Hindlimb muscle (tissue), 1 donor: Measurements from ENCODE around the gene UBXN11. TPM values are rescaled to one million over a fixed set of nuclear protein-coding genes. Genes with fewer than 3 reads are reported as not detected.

Source experiments
- DNase-seq: peaks from one replicate; pipeline ENCODE4 v3.0.0-alpha.2; 2013
- polyA plus RNA-seq: library from polyadenylated mRNA; unstranded; fragments of 120-200 nt; gene quantifications from one replicate; pipeline ENCODE4 v1.2.1, GENCODE V29; 2013; ENCODE audit not compliant: insufficient read length

Gene UBXN11
- polyA plus RNA-seq, 1 donor, result 8.6 TPM

DNA sequence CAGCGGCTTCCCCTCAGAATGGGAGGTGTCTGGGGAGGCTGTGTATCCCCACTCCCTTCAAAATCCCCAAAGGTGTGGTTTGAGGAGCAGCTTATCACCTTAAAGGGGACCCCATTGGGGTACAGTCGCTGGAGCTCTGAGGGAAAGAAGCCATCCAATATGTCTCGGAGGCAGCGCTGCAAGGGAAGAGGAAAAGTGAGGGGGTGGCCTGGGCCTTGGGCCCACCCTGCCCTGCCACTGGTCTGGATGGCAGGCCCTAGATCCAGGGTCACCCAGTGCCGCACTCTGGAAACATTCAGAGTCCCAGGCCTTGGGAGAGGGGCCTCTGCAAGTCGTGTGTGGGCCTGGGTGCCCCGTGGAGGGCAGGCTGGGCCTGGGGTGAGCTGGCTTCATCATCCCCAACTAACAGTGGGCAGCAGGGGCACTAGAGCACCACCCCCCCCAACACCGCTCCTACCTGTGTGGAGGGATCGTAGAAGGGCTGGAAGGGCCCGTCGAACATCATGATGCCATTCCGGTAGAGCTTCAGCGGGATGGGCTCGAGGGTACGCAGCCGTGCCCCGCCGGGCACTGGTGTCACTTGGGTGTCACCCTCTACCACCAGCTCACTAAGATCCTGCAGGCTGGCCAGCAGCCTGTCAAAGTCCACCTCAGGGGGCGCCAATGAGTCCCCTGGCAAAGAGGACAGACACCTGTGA, 20.9 kb downstream of the UBXN11 start:
- no peak for DNase-seq

GRCh38 chr1:26284597-26285347, 21.7 kb downstream of the UBXN11 start:
- DNase-seq, result no peak

- DNase-seq, result no peak
These were observed 22.4 kb downstream of the UBXN11 start for GRCh38 chr1:26283871-26284596.

DNA sequence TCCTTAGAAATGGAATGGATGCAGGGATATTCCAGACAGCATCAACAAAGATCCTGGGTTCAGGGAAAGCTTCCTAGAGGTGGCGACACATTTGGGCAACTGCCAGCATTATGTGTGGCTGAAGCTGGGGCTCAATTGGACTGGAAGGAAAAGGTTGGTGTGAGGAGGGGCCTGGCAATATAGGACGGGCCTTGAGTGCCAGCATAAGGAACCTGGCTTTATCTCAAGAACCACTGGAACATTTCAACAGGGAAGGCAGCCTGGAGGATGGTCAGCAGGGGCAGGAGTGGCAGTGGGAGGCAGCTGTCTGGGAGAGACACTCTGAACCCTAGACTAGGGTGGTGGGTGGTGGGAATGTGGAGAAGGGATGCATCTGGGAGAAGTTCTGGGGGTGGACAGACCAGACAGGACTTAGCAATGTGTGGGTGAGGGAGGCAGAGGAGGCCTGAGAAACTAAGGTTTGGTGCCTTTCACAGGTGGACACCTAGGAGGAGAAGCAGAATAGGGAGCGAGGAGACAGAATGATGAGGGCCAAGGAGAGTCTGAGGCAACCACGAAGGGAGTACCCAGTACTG, 23.1 kb downstream of the UBXN11 start:
- DNase-seq, result no peak

DNA sequence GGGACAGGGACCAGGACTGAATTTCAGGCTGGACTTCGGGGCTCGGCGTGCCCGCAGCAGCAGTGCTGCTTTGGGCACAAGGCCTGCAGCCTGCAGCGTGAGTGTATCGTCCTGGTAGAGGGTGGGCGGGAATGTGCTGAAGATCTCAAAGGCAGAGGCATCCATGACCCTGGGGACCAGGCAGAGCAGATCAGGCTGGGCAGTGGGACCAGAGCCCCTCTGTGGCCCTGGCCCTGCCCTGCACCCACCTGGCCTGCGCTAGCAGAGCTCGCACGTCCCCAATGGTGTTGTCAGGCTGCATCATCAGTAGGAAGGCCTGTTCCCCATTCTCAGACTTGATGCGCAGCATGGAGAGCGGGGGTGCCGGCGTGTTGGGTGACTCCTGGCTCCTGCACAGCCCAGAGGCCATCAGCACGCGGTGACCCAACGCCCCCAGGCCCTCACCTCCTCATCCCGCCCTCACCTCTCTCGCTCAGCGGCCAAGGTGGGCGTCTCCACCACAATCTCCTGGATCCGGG, 24.0 kb downstream of the UBXN11 start:
- DNase-seq, result no peak

GRCh38 chr1:26281971-26282370, 24.5 kb downstream of the UBXN11 start:
- DNase-seq, result no peak

DNA sequence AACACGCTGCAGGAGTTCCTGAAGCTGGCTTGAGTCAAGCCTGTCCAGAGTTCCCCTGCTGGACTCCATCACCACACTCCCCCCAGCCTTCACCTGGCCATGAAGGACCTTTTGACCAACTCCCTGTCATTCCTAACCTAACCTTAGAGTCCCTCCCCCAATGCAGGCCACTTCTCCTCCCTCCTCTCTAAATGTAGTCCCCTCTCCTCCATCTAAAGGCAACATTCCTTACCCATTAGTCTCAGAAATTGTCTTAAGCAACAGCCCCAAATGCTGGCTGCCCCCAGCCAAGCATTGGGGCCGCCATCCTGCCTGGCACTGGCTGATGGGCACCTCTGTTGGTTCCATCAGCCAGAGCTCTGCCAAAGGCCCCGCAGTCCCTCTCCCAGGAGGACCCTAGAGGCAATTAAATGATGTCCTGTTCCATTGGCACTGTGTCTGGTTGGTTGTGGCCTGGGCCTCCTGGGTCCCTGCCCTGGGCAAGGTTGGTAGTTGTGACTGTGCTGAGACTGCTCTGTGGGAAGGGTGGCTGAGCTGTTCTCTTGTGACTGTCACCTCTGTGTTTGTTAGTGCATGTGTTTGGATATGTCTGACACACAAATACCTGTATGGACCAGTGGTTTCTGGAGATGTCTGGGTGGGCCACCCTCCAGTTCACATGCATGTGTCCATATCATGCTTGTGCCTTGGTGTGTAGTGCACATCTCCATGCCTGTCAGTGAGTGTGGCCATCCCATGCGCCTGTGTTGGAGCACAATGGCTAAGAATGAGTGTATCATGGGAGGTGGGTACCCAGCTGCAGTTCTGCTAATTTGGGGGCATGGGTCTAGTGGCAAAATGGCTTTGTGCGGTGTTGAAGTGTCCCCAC, 25.1 kb downstream of the UBXN11 start:
- DNase-seq, result no peak

- no peak for DNase-seq
These were observed 25.9 kb downstream of the UBXN11 start for GRCh38 chr1:26280333-26281042.

GRCh38 chr1:26279456-26280332, 26.7 kb downstream of the UBXN11 start, which contains the start of gene SH3BGRL3:
Gene SH3BGRL3 (plus strand): TSS chr1:26280086. CDS start chr1:26280156, 70 bp downstream.
- DNase-seq, result peak; percentile 90

GRCh38 chr1:26278724-26279455, 27.5 kb downstream of the UBXN11 start:
- DNase-seq, result no peak

DNA sequence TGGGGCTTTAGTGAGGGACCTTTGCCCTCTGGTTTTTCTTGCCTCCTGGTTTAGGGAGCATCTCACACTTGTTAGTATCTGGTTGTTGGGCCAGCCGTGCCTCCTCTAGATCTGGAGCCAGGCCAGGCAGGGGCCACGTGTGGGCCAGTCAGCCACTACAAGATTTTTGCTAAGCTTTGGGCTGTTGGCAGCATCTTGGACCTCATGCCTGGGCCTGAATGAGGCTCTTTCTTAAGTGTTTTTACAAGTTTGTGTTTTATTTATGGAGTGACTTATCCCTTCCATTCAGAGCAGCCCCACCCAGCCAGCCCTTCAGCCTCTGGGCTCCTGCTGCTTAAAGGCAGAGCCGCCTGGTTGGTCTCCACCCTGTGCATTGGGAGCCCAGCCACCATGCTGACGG, 28.1 kb downstream of the UBXN11 start:
- no peak for DNase-seq

- DNase-seq, result no peak
These were observed 28.7 kb downstream of the UBXN11 start for GRCh38 chr1:26277719-26278118.

- no peak for DNase-seq
These were observed 29.2 kb downstream of the UBXN11 start for GRCh38 chr1:26277261-26277661.

- no peak for DNase-seq
These were observed 30.0 kb downstream of the UBXN11 start for GRCh38 chr1:26276432-26276838.

GRCh38 chr1:26275580-26276431, 30.6 kb downstream of the UBXN11 start:
- peak; percentile 87 for DNase-seq

DNA sequence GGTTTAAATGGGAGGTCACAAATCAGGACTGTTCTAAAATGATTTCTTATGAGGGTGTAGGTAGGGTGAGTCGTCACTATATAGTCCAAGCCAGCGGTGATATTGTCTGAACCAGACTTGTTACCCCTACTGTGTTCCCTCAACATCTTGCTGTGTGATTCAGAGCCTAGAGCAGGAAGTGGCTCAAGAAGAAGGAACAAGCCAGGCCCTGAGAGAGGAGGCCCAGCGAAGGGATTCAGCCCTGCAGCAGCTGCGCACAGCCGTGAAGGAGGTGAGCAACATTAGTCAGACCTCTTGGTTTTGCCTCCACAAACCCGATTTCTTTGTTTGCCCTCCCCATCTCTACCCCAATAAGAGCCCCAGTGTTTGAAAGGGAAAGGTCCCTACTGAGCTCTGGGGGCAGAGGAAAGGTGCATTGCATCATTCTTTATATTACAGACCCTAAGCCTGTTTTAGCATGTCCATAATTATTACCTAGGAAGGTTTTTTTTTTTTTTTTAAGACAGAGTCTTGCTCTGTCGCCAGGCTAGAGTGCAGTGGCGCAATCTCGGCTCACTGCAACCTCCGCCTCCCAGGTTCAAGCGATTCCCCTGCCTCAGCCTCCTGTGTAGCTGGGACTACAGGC, 31.5 kb downstream of the UBXN11 start:
- DNase-seq, result no peak

GRCh38 chr1:26269198-26269550, 37.3 kb downstream of the UBXN11 start:
- no peak for DNase-seq
